HEK293 (cell line): ENCODE results near the gene MUC20.

ENCODE experiments used
- PRDM1 ChIP-seq: fragments of 450-650 bp; formaldehyde crosslinking; IDR thresholded peaks from 2 replicates; pipeline ENCODE4; 2016; ENCODE audit warnings: missing biosample characterization, missing genetic modification characterization
- ZBTB21 ChIP-seq: fragments of 450-650 bp; formaldehyde crosslinking; IDR thresholded peaks from 2 replicates; pipeline ENCODE4 v1.5.1; 2017; ENCODE audit warnings: missing biosample characterization, missing genetic modification characterization
- ZBTB8A ChIP-seq: fragments of 450-650 bp; formaldehyde crosslinking; IDR thresholded peaks from 2 replicates; pipeline ENCODE4 v1.5.1; 2016; ENCODE audit warnings: missing biosample characterization, missing genetic modification characterization
- ZNF16 ChIP-seq: fragments of 450-650 bp; formaldehyde crosslinking; IDR thresholded peaks from 2 replicates; pipeline ENCODE4 v1.5.1; 2016; ENCODE audit warnings: low read depth, missing biosample characterization, missing genetic modification characterization
- ZNF266 ChIP-seq: fragments of 450-650 bp; formaldehyde crosslinking; IDR thresholded peaks from 2 replicates; pipeline ENCODE4 v1.5.1; 2016; ENCODE audit warnings: missing biosample characterization, missing genetic modification characterization, low read depth
- ZNF274 ChIP-seq, 2 experiments: fragments of 200-500 bp in 1 of 2; fragments of 450-650 bp in 1 of 2; sonication (Bioruptor generic) in 1 of 2; formaldehyde crosslinking in 1 of 2; IDR thresholded peaks; 2 replicates each; pipeline versions ENCODE4 v1.5.1 to v1.6.1; 2014 to 2016; ENCODE audit warnings: borderline replicate concordance in 1 of 2, inconsistent platforms in 1 of 2, low read length in 1 of 2, missing biosample characterization in 1 of 2, missing genetic modification characterization in 1 of 2
- ZNF76 ChIP-seq: fragments of 450-650 bp; formaldehyde crosslinking; IDR thresholded peaks from 2 replicates; pipeline ENCODE4; 2016; ENCODE audit warnings: low read depth, missing biosample characterization, missing genetic modification characterization, borderline replicate concordance
- TF ChIP-seq, protein P1 (sequence below): fragments of 450-650 bp; formaldehyde crosslinking; IDR thresholded peaks from 2 replicates; pipeline ENCODE4 v1.5.1; 2017; ENCODE audit warnings: missing biosample characterization, missing genetic modification characterization
- TF ChIP-seq, protein P2 (sequence below): fragments of 450-650 bp; formaldehyde crosslinking; IDR thresholded peaks from 2 replicates; pipeline ENCODE4 v1.5.1; 2016; ENCODE audit warnings: missing biosample characterization, missing genetic modification characterization
- TF ChIP-seq, protein P3 (sequence below): fragments of 450-650 bp; formaldehyde crosslinking; IDR thresholded peaks from 2 replicates; pipeline ENCODE4 v1.5.1; 2016; ENCODE audit warnings: missing biosample characterization, missing genetic modification characterization
- TF ChIP-seq, protein P4 (sequence below): fragments of 450-650 bp; formaldehyde crosslinking; IDR thresholded peaks from 2 replicates; pipeline ENCODE4 v1.5.1; 2016; ENCODE audit warnings: missing biosample characterization, missing genetic modification characterization

DNA sequence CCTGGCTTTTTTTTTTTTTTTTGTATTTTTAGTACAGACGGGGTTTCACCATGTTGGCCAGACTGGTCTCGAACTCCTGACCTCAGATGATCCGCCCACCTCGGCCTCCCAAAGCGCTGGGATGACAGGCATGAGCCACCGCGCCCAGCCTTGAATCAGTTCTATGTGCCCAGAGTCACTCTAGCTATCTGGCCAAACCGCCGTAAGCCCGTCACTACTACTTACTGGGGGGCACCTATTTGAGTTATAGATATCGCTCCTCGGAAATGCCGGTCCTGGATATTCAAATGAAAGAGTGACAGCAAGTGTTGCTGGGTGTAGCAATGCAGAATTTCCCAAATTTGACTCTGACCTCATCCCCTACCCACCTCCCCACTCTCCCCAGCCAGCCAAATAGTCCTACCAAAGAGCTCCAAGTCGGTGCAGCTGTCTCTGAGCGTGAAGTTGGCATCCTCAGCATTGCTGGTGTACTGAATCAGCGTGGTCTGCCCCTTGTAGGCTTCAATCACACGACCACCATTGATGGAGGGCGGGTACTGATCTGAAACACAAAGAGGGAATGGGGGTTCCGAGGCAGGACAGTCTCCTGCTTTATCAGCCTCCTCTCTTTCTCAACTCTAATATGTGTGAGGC lies 38.1 kb downstream of the MUC20 start:
- TF ChIP-seq, protein P1, sequence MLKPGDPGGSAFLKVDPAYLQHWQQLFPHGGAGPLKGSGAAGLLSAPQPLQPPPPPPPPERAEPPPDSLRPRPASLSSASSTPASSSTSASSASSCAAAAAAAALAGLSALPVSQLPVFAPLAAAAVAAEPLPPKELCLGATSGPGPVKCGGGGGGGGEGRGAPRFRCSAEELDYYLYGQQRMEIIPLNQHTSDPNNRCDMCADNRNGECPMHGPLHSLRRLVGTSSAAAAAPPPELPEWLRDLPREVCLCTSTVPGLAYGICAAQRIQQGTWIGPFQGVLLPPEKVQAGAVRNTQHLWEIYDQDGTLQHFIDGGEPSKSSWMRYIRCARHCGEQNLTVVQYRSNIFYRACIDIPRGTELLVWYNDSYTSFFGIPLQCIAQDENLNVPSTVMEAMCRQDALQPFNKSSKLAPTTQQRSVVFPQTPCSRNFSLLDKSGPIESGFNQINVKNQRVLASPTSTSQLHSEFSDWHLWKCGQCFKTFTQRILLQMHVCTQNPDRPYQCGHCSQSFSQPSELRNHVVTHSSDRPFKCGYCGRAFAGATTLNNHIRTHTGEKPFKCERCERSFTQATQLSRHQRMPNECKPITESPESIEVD (tag by site-specific recombination) = no peak
- TF ChIP-seq ZNF274 (IDR thresholded peaks at IDR 0.05; ENCODE audit: low read length) (no peak), ZNF274 (tag by site-specific recombination; IDR thresholded peaks at IDR 0.05; ENCODE audit: borderline replicate concordance) (no peak), ZBTB8A (tag by site-specific recombination) (no peak), ZNF266 (tag by site-specific recombination) (no peak), ZNF16 (no peak), ZNF76 (tag by site-specific recombination) (no peak), PRDM1 (no peak), ZBTB21 (no peak)
- TF ChIP-seq, protein P2, sequence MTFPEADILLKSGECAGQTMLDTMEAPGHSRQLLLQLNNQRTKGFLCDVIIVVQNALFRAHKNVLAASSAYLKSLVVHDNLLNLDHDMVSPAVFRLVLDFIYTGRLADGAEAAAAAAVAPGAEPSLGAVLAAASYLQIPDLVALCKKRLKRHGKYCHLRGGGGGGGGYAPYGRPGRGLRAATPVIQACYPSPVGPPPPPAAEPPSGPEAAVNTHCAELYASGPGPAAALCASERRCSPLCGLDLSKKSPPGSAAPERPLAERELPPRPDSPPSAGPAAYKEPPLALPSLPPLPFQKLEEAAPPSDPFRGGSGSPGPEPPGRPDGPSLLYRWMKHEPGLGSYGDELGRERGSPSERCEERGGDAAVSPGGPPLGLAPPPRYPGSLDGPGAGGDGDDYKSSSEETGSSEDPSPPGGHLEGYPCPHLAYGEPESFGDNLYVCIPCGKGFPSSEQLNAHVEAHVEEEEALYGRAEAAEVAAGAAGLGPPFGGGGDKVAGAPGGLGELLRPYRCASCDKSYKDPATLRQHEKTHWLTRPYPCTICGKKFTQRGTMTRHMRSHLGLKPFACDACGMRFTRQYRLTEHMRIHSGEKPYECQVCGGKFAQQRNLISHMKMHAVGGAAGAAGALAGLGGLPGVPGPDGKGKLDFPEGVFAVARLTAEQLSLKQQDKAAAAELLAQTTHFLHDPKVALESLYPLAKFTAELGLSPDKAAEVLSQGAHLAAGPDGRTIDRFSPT (tag by site-specific recombination) = no peak
- TF ChIP-seq, protein P3, sequence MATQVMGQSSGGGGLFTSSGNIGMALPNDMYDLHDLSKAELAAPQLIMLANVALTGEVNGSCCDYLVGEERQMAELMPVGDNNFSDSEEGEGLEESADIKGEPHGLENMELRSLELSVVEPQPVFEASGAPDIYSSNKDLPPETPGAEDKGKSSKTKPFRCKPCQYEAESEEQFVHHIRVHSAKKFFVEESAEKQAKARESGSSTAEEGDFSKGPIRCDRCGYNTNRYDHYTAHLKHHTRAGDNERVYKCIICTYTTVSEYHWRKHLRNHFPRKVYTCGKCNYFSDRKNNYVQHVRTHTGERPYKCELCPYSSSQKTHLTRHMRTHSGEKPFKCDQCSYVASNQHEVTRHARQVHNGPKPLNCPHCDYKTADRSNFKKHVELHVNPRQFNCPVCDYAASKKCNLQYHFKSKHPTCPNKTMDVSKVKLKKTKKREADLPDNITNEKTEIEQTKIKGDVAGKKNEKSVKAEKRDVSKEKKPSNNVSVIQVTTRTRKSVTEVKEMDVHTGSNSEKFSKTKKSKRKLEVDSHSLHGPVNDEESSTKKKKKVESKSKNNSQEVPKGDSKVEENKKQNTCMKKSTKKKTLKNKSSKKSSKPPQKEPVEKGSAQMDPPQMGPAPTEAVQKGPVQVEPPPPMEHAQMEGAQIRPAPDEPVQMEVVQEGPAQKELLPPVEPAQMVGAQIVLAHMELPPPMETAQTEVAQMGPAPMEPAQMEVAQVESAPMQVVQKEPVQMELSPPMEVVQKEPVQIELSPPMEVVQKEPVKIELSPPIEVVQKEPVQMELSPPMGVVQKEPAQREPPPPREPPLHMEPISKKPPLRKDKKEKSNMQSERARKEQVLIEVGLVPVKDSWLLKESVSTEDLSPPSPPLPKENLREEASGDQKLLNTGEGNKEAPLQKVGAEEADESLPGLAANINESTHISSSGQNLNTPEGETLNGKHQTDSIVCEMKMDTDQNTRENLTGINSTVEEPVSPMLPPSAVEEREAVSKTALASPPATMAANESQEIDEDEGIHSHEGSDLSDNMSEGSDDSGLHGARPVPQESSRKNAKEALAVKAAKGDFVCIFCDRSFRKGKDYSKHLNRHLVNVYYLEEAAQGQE (tag by site-specific recombination) = no peak
- TF ChIP-seq, protein P4, sequence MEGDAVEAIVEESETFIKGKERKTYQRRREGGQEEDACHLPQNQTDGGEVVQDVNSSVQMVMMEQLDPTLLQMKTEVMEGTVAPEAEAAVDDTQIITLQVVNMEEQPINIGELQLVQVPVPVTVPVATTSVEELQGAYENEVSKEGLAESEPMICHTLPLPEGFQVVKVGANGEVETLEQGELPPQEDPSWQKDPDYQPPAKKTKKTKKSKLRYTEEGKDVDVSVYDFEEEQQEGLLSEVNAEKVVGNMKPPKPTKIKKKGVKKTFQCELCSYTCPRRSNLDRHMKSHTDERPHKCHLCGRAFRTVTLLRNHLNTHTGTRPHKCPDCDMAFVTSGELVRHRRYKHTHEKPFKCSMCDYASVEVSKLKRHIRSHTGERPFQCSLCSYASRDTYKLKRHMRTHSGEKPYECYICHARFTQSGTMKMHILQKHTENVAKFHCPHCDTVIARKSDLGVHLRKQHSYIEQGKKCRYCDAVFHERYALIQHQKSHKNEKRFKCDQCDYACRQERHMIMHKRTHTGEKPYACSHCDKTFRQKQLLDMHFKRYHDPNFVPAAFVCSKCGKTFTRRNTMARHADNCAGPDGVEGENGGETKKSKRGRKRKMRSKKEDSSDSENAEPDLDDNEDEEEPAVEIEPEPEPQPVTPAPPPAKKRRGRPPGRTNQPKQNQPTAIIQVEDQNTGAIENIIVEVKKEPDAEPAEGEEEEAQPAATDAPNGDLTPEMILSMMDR = no peak
